Measurements from ENCODE around the gene MSH3.
"Not testable (repeated sequence)": the region's sequence is repeated elsewhere in the genome, so short reads cannot be mapped to it uniquely, and the experiment has no call there.

The MSH3 gene

DNA sequence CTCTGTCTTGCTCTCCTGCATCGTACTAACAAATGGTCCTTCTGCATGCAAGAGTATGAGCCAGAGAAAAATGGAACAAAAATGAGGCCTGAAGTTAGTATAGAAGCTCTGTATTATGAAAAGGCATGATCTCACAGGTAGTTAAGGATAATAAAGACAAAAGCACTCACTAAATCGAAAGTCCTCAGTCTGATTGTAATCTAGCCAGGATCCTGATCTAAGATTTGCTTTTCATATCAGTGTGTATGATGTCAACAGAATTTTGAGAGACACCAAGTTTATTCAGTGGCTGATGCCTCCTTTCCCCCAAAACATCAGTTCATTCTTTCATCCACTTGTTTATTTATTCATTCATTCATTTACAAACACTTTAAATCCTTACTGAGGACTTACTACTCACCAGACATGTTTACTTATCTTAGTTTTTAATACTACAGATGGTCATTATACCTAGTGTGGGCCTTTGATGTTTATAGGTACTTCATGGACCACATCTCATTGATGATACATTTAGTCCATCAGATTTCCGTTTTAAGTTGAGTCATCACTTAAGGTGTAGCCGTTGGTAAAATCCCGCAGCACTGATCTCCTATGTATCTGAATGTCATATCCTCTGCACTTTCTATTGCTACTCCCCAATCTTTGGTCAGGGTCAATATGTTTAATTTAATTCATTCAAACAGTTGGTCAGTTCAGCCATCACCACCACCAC lies 105.6 kb downstream of the MSH3 start:
- DNase-seq: no peak

DNA sequence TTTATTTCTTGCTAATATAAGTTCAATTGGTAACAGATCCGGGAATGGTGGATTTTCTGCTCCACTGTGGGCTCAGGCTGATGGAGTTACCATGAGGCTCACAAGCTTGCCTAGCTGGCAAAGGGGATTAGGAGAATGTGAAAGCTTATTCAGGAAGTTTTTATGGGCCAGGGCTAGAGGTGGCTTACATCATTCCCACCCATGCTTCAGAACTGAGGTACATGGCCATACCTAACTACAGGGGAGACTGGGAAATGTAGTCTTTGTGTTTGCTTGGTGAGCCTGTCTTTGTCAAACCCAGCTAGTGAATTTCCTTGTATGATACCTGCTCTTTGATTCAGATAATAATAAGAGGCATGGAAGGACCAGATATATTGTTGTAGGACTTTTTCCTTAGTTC lies 106.2 kb downstream of the MSH3 start:
- no peak for DNase-seq

DNA sequence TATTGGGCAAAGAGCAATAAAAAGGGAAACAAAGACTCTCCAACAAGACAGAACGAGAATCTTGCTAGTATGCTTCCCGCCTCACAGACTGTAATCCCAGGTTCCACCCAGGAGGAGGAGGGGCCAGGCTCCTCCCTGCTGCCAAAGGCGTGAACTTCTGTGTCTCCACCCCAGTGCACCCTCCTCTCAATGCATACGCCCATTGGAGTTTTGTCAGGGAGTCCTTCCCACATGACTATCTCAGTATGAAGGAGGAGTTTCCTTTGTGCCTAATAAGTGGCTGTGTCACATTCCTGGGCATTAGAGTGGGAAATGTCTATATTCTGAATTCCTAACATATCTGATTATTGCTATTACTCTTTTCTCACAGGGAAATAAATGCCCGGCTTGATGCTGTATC lies 106.7 kb downstream of the MSH3 start:
- no peak for DNase-seq

DNA sequence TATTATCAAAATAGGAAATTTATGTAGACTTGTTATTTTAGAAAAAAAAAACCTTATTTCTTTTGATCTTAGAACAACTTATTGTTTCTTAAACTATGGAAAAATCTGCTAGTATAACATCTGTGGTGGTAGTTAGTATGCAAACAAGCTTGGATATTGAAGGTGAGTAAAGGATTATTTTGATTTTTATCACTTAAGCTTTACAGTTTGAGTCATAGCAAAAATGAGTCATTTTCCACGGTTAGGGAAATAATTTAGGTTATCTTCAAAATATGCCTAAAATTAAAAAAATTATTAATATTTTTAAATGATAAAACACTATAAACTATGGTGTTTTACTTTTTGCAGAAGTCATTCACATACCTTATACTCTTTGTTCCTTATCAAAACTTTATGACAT lies 107.5 kb downstream of the MSH3 start:
- no peak for DNase-seq

DNA sequence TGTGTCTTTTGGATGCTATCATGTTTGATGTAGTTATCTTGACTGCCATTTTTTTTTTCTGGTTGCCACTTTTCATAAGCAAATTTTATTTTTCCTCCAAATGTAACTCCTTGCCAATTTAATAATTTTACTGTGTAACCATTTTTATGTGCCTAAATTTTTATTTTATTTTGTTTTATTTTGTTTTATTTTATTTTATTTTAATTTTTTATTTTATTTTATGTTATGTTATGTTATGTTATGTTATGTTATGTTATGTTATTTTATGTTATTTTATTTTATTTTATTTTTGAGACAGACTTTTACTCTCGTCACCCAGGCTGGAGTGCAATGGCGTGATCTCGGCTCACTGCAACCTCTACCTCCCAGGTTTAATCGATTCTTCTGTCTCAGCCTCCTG lies 108.1 kb downstream of the MSH3 start:
- DNase-seq: no peak

DNA sequence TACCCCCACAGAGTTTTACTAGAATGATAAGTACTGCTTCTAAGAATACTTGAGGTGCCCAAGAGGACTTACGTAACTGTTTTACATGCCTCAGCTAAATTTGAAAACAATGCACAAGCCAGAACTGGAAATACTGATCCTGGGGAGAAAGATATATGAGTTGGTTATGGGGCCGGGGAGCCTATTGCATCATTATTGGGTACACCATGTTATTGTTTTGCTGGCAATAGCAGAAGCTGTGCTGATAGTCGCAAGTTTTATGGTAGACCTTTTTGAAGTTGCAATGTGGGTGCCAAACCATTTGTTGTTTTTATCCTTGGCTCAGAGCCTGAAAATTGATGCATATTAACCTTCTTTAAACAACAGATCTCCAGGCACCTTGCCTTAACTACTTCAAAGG lies 108.8 kb downstream of the MSH3 start:
- DNase-seq: no peak

DNA sequence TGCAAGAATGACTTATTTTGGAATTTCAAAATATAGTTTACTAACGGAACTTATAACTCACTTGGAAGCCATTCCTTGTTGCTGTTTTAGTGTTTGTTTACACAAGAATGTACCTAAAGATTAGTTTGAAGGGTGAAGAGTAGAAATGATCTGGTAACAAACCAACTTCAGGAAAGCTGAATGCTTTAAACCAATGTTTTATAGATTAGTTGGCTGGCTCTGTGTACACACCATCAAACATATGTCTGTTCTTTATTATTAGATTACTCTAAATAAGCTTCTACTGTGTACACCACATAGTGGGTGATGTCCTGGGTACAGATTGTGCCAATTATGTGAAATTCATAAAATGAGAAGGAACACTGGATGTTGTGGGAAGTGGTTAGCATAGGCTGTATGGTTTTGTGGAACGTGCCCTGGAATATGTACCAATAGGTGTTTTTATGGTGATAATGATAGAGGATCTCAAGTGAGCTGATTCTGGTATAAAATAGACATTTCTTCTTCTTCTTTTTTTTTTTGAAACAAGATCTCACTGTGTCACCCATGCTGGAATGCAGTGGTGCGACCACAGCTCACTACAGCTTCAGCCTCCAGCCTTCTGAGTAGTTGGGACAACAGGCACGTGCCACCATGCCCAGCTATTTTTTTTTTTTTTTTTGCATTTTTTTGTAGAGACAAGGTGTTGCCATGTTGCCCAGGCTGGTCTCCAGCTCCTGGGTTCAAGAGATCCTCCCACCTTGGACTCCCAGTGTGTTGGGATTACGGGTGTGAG lies 109.6 kb downstream of the MSH3 start:
- DNase-seq: no peak

DNA sequence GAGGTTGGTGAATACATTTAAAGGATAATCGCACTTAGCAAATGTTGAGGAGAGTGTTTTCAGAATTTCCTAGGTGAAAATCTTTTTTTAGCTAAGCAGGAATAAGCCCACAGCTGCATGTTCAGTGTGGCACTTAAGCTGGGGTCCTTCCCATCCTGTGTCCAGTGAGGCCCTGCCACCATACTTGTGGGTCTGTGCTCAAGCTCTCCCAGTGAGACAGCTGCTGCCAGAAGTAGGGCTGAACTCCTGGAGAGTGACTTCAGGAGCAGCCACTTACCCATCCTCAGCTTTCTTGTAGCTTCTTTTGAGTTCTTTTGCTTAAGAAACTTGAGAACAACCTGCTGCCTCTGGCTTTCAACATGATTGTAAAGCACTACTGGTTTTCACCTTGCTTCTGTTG lies 110.3 kb downstream of the MSH3 start:
- DNase-seq: no peak

DNA sequence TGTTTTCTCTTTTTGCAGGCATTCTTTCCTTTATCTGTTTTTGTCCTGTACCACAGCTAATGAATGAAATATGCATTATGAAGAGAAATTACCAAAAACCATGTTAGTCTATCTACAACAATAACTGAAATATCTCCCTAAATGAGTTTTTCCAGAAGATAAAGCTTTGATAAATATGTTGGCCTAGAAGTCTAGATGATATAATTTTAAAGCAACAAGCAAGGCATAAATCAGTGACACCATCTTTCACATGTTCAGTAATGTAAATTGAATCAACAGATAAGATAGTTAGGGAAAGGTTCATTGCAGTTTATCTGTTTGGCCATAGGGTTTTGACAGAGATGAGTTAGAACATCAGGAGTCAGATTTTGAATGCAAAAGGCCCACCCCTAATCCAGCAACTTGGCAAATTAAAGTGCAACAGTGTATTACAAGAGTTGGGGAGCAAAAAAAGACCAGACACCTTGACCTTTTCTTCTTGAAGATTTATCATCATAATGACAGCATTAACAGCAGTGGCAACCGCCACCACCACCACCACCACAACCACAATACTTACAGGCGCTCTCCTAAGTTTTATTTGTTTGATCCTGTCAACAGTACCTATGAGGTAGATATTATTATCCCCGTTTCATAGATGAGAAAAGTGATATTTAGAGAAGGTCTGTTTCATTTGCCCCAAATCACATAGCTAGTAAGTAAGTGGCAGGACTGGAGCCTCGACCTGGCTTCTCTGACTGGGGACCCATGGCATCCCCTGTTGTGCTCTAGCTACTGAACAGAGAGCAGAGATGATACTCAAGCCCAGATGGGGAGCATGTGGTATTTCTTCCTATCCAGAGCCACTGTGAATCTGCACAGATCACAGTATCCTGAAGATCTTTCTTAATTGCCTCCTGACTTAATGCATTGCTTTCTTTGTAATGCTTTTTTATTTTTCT lies 123.2 kb downstream of the MSH3 start:
- DNase-seq: no peak

DNA sequence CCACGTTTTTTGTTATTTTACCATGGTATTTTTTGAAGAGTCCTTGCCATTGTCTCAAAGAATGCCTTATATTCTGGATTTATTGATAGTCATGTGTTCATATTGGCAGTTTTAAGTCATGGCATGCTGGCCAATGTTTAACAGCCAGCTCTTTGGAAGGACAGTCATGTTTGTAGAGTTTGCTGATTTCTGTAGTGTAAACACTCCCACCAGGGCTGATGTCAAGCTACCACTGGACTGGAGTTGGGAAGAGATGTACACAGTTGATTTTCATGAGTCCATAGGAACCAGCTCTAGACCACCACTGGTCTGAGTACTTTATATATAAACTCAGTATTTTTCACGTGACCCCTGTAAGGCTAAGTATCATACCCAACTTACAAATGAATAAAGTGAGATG lies 125.6 kb downstream of the MSH3 start:
- DNase-seq: no peak

DNA sequence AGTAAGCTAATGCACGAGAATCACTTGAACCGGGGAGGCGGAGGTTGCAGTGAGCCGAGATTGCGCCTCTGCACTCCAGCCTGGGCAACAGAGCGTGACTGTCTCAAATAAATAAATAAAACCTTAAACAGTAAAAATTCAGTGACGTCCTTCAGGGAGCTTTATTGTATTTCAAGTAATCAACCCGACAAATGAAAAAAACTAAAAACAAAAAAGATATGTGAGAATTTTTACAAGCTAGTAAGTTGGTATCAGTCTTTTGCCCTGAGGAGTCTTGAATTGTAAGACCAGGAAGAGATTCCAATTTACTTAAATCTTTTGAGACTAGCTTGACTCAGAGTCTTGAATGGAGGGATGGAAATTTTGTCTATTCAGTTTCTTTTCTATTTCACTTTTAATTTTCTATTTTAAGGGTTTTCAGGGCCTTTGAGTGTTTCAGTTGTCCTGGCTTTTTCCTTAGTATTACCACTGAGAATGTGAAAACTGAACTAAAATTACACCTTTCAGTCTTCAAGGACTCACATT lies 126.4 kb downstream of the MSH3 start:
- DNase-seq: no peak

DNA sequence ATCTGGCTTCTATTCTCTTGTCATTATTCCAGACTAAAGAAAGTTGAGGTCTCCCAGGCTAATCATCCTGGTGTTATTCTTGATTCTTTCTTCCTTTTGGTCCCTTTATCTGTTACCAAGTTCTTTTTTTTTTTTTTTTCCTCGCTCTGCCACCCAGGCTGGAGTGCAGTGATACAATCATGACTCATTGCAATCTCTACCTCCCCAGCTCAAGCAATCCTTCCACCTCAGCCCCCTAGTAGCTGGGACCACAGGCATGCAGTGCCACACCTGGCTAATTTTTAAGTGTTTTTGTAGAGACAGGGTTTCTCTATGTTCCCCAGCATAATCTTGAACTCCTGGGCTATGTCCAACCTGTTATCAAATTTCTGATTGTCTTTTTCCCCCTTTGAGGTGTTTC lies 126.9 kb downstream of the MSH3 start:
- DNase-seq: no peak

DNA sequence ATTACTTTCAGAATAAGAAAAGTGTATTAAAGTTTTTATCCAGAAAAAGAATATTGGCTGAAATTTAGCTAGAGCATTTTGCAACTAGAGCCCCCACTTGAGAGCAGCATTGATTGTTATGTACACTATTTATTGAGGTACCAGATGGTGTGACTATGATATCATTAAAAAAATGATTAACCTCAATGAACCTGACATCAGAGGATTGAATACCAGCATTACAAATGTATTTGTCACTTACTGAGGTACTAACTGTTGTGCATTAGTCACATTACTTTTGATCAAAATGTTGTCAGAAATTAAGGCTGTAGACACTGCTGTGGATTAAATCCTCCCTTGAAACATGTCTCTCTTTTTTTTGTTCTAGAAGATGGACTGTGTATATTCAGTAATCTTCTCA lies 128.2 kb downstream of the MSH3 start:
- DNase-seq: no peak

DNA sequence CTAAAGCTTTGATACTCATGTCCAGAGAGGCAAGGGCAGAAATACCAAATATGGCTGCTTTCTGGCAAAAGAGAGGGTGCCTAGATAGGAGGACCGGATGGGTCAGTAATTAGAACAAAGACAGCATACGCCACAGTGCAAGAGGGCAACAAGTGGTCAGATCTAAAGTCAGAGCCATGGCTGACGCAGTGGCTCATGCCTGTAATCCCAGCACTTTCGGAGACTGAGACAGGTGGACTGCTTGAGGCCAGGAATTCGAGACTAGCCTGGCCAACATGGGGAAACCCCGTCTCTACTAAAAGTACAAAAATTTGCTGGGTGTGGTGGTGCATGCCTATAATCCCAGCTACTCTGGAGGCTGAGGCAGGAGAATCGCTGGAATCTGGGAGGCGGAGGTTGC lies 129.3 kb downstream of the MSH3 start:
- not testable (repeated sequence) for DNase-seq

DNA sequence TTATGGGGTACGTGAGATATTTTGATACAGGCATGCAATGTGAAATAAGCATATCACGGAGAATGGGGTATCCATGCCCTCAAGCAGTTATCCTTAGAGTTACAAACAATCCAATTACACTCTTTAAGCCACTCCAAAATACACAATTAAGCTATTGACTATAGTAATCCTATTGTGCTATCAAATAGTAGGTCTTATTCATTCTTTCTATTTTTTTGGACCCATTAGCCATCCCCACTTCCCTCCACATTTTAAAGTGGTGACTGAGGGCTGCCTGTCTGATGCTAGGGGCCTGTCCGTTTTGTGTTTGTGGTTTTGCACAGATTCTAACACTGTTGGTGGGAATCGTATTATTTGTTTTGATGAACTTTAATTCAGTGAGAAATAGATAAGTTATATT lies 130.0 kb downstream of the MSH3 start:
- DNase-seq: no peak

DNA sequence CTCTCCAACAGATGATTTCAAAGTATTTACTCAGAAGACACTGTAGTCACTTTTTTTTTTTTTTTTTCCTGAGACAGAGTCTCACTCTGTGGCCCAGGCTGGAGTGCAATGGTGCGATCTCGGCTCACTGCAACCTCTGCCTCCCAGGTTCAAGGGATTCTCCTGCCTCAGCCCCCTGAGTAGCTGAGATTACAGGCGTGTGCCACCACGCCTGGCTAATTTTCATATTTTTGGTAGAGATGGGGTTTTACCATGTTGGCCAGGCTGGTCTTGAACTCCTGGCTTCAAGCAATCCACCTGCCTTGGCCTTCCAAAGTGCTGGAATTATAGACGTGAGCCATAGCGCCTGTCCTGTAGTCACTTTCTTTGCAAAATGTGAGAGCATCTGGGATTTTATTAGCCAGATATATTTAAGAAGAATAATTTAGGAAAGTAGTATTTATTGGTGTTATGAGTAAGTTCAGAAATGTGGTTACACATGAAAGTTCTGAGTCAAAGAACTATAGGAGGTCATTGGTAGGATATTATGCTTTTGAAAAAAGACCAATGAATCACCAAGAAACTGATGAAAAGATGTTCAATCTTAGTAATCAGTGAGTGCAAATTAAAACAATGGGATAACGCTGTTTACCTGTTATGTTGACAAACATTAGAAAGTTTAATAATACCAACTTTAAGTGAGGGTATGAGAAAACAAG lies 135.0 kb downstream of the MSH3 start:
- DNase-seq: not testable (repeated sequence)

DNA sequence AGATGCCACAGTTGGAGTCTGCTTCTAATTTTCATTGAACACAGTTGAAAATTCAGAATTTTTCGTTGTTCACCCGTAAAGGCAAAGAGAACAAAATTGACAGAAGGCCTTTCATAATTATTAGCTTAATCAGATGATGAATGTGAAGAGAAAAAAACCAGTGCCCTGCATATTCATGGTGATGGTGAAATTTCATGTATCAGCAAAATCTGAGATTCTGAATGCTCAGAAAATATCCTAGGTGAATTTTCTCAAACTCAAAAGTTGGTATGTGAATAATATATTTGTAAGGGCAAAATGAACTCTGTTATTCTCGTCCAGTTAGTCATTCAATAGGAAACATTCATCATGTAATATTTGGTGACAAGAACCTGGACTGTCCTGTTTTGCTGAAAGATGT lies 136.2 kb downstream of the MSH3 start:
- DNase-seq: no peak

DNA sequence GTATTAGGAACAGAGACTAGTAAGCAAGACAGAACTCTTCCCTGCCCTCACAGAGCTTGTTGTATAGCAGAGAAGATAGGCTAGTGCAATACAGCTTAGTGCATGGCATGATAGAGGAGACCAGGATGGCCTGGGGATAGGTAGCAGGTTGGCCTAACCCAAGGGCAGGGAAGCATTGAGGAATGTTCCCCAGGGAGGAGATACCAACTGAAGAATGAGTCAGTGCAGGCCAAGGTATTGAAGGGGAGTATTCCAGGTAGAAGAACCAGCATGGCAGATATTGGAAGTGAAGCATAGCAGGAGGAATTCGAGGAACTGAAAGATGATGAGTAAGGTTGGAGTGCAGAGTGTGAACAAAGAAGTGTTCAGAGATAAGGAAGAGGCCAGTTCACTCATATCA lies 138.9 kb downstream of the MSH3 start:
- DNase-seq: no peak

DNA sequence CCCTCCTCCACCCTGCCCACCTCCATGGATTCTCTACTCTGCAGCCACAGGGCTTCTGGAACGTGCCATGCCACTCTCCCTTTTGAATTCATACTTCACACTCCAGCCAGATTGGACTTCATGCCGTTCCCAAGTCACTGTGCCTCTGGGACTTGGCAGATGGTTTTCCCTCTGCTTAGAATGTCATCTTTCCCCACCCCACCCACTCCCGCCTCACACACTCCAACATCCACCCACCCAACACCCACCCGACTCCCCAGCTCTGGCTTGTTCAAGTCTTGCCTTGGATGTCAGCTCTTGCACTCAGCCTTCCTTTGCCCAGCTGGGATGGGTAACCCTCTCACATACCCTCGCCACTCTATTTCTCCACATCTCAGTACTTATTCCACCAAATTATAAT lies 142.4 kb downstream of the MSH3 start:
- DNase-seq: no peak

DNA sequence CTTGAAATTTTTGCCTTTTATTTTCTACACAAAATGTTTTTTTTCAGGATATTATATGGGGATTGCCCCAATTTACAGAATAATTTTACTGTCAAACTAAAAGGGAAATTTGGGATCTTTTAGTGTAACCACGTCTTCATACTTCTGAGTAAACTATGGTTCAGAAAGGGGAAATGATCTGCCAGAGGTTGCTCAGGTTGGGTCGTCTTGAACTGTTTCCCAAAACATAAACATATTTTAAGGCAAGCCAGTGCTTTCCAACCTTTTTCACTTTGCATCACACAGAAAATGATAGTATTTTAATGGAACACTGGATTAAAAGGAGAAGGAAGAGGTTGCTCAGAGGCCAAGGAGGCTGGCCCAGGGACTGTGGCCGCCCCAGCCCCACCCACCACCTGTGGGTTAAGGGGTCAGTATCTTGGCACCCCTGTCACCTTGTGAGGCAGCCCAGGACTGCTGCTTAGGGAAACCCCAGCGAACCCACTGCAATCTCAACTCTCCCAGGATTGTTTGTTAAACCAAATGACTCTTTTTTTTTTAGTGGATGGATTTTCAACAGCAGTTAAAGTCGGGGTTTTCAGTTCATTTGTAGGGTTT lies 143.1 kb downstream of the MSH3 start:
- DNase-seq: no peak

DNA sequence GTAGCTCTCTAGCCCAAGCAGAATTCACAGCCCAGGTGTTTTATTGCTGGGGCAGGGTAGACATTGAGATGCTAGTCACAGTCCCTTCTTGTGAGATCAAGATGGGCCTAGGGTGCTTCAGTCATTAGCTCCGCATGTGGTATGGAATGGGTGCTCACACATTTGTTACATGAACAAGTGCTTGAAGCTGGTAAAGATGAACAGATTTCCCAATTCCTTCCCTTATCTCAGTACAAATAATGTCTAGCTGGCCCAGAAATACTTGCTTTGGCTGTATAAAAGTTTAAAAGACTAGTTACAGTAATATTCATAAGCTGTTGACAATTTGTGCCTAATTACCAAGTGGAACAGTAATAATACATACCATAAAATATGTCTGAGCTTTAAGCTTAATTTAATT lies 143.7 kb downstream of the MSH3 start:
- DNase-seq: no peak

DNA sequence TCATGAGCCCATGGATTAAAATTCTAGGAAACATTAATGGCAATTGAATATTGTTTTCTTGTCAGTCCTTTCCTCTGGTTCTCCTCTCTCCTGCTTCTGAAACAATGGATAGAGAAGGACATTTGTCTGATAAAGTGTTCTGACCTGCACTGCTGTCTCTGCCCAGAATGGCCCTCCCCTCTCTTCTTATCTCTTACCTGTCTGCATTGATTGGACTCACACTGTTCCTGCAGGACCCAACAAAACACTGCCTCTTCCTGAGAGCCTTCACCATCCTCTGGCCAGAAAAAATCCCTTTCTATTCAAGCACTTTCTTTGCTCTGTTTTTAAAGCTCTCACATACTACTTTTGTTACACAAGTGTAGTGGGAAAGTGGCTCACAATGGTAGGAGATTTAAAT lies 144.2 kb downstream of the MSH3 start:
- no peak for DNase-seq

All from CD4-positive, alpha-beta T cell treated with Interleukin-17A for 4 hours (primary cell).